Fibroblast of lung (primary cell): ENCODE results near the gene WIPI1. TPM values are rescaled to one million over a fixed set of nuclear protein-coding genes. Genes with fewer than 3 reads are reported as not detected.
A peak's percentile ranks its signal among the peaks of the same experiment; 100 is the strongest.

Experiments
- DNase-seq, 2 donors: peaks; one replicate each; pipeline versions ENCODE4 v3.0.0 to v3.0.0-alpha.2; 2010; ENCODE audit warnings: low read depth in 2 of 2
- H2AFZ ChIP-seq: 2 replicates; pipeline ENCODE4 v1.5.1; 2012; ENCODE audit warnings: low read length, control low read depth, inconsistent platforms
- H3K27ac ChIP-seq: 2 replicates; pipeline ENCODE4 v1.5.1; 2011; ENCODE audit warnings: low read length, control low read depth; ENCODE audit not compliant: insufficient read depth
- H3K27me3 ChIP-seq: 2 replicates; pipeline ENCODE4 v1.5.1; 2011; ENCODE audit warnings: mild to moderate bottlenecking, low read length; ENCODE audit not compliant: control insufficient read depth, insufficient read depth
- H3K36me3 ChIP-seq: 2 replicates; pipeline ENCODE4 v1.5.1; 2011; ENCODE audit warnings: low read length; ENCODE audit not compliant: control insufficient read depth, insufficient read depth
- H3K4me1 ChIP-seq: 2 replicates; pipeline ENCODE4 v1.5.1; 2011; ENCODE audit warnings: low read length; ENCODE audit not compliant: control insufficient read depth, insufficient read depth; ENCODE audit errors: extremely low read depth
- H3K4me2 ChIP-seq: 2 replicates; pipeline ENCODE4 v1.5.1; 2011; ENCODE audit warnings: low read length, control low read depth; ENCODE audit not compliant: insufficient read depth; ENCODE audit errors: extremely low read depth
- H3K4me3 ChIP-seq, 4 experiments: fragments of 200-600 bp in 1 of 4; sonication (generic) in 1 of 4; replicated peaks in 1 of 4; 2 replicates each; pipeline ENCODE4 v1.5.1; 2011 to 2016; ENCODE audit warnings: low read length in 4 of 4, low read depth in 3 of 4, mild to moderate bottlenecking in 3 of 4, control low read depth in 2 of 4, inconsistent platforms in 1 of 4, mixed read lengths in 1 of 4; ENCODE audit not compliant: insufficient read depth in 1 of 4; ENCODE audit errors: control extremely low read depth in 1 of 4
- H3K79me2 ChIP-seq: 2 replicates; pipeline ENCODE4 v1.5.1; 2012; ENCODE audit warnings: mild to moderate bottlenecking, low read length, inconsistent platforms; ENCODE audit not compliant: control insufficient read depth, insufficient read depth
- H3K9ac ChIP-seq: 2 replicates; pipeline ENCODE4 v1.5.1; 2011; ENCODE audit warnings: mild to moderate bottlenecking, low read length, control low read depth; ENCODE audit not compliant: insufficient read depth
- H3K9me3 ChIP-seq: 2 replicates; pipeline ENCODE4 v1.5.1; 2012; ENCODE audit warnings: low read depth, low read length; ENCODE audit not compliant: control insufficient read depth, insufficient read depth
- H4K20me1 ChIP-seq: 2 replicates; pipeline ENCODE4 v1.5.1; 2011; ENCODE audit warnings: low read length; ENCODE audit not compliant: control insufficient read depth, insufficient read depth; ENCODE audit errors: extremely low read depth
- EZH2 ChIP-seq: IDR thresholded peaks from 2 replicates; pipeline ENCODE4 v1.5.1; 2012; ENCODE audit warnings: low read length, control low read depth, mild to moderate bottlenecking; ENCODE audit errors: missing control alignments
- polyA plus RNA-seq, 2 donors: library from polyadenylated mRNA; depleted of rRNA in 1 of 2; stranded (reverse) in 1 of 2; unstranded in 1 of 2; fragments of >200 nt; gene quantifications; 2 replicates each; pipeline ENCODE4 v1.2.1, GENCODE V29; 2011 to 2012; ENCODE audit warnings: missing spikeins in 1 of 2
- total RNA-seq: library from RNA; depleted of rRNA; stranded (reverse); fragments of >200 nt; gene quantifications from 2 replicates; pipeline ENCODE4 v1.2.1, GENCODE V29; 2014
- TF ChIP-seq, protein P1 (sequence below), 2 donors: IDR thresholded peaks in 1 of 2; conservative IDR thresholded peaks in 1 of 2; 1 replicate in 1 of 2; 2 replicates in 1 of 2; pipeline ENCODE4 v1.5.1; 2011 to 2012; ENCODE audit warnings: low read length in 2 of 2, control low read depth in 1 of 2, inconsistent platforms in 1 of 2, low read depth in 1 of 2, mild to moderate bottlenecking in 1 of 2

Gene WIPI1
- total and polyA plus RNA-seq, 2 donors (not counting 1 experiment from before 2014, with no cell fraction given): 158 to 251 TPM

DNA sequence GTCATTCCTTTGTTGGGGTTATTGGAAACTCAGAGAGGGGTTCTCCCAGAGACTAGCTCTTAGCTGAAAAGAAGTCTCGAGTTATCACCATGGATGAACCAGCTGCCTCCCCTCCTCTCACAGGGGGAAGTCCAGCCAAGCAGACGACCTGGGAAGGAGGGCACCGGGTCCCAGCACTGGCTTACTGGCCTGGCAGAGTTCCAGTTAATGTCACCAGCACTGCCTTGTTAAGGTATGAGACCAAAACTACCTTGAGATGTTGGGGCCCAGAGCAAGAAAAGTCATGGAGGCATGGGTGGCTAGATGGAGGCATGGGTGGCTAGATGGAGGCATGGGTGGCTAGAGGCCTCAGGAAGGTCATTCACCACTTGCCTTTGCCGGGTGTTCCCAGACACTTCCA, 72.4 kb downstream of the WIPI1 start:
- H3K4me2 ChIP-seq: no peak overlapping the region
- no peaks in the 10 kb centered on the region for H3K36me3 ChIP-seq
- H4K20me1 ChIP-seq: no peaks in the 10 kb centered on the region
- H3K4me3 ChIP-seq: no peak overlapping the region
- no peaks in the 10 kb centered on the region for H3K27me3 ChIP-seq
- no peaks in the 10 kb centered on the region for H3K9me3 ChIP-seq
- no peak overlapping the region for H2AFZ ChIP-seq
- peak overlapping the region; percentile 25 for H3K9ac ChIP-seq
- no peaks in the 10 kb centered on the region for H3K79me2 ChIP-seq
- no peak for DNase-seq
- TF ChIP-seq EZH2: no peak
- TF ChIP-seq, protein P1, sequence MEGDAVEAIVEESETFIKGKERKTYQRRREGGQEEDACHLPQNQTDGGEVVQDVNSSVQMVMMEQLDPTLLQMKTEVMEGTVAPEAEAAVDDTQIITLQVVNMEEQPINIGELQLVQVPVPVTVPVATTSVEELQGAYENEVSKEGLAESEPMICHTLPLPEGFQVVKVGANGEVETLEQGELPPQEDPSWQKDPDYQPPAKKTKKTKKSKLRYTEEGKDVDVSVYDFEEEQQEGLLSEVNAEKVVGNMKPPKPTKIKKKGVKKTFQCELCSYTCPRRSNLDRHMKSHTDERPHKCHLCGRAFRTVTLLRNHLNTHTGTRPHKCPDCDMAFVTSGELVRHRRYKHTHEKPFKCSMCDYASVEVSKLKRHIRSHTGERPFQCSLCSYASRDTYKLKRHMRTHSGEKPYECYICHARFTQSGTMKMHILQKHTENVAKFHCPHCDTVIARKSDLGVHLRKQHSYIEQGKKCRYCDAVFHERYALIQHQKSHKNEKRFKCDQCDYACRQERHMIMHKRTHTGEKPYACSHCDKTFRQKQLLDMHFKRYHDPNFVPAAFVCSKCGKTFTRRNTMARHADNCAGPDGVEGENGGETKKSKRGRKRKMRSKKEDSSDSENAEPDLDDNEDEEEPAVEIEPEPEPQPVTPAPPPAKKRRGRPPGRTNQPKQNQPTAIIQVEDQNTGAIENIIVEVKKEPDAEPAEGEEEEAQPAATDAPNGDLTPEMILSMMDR (conservative IDR thresholded peaks at IDR 0.05 in 1 of 2, IDR thresholded peaks at IDR 0.05 in 1 of 2; ENCODE audit: low read depth in 1 of 2, low read length in 2 of 2): no peak
- peak overlapping the region; percentile 97 for H3K27ac ChIP-seq
- peaks cover 30% of the 10 kb centered on the region for H3K4me1 ChIP-seq

DNA sequence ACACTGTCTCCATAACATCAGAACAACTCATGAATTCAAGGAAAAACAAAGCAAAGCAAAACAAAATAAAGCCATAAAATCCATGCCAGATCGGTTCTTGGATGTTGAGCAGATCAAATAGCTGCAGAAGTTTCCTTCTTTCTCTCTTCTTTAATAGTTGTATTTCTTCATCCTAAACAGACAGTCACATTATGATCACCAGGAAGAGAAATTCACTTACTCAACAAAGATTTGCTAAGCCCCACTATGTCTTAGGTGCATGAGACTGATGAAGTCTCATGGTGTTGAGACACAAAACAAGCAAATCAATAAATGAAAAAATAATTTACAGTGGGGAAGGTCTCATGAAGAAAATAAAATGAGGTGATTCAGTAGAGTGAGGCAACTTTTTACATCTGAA, 72.8 kb downstream of the WIPI1 start:
- no peaks in the 10 kb centered on the region for H4K20me1 ChIP-seq
- peak overlapping the region; percentile 69 for H3K4me2 ChIP-seq
- DNase-seq: no peak
- H3K9me3 ChIP-seq: no peaks in the 10 kb centered on the region
- peak overlapping the region; percentile 97 for H3K27ac ChIP-seq
- peaks cover 30% of the 10 kb centered on the region for H3K4me1 ChIP-seq
- H3K27me3 ChIP-seq: no peaks in the 10 kb centered on the region
- H3K79me2 ChIP-seq: no peaks in the 10 kb centered on the region
- no peak overlapping the region for H2AFZ ChIP-seq
- no peaks in the 10 kb centered on the region for H3K36me3 ChIP-seq
- peak overlapping the region; percentile 50 for H3K9ac ChIP-seq
- no peak overlapping the region for H3K4me3 ChIP-seq
- no peak for TF ChIP-seq EZH2
- TF ChIP-seq, protein P1 (conservative IDR thresholded peaks at IDR 0.05 in 1 of 2, IDR thresholded peaks at IDR 0.05 in 1 of 2; ENCODE audit: low read depth in 1 of 2, low read length in 2 of 2): no peak

DNA sequence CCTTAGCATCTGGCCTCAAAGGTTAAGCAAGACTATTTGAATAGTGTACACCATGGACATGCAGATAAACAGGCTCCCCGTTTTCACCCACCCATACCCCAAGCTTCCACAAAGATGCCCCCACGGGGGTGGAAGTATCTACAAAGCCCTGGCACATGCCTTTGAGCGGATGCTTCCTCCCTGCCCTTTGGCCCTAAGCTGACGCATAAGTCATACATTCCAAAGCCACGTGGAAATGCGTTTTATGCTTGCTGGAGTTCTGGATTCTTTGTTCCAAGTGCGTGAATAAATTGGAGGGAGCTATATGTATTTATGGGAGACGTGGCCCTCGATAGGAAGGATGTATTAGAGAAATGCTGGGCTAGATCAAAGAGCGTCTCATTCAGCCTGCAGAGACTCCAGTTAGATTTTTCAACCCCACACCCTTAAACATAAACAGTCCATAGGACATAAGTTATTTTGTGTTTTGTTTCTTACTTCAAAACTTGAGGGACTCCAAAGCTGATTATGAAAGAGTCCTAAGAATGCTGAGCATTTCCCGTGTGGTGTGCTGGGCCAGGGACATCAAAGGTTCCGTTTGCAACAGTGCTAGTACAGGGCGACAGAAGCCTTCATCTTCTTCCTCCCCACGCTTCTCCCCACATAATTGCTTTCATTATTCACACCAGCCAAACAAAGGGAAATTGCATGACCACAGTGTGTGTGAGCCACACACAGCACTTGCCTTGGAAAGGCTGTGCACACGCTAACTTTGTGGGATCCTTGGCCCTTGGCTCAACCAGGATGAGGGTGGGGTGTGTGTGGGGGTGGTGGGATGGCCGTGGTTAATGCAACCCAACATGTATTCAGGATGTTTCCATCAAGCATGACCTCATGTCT, 73.6 kb downstream of the WIPI1 start:
- Histone ChIP-seq H4K20me1 (no peaks in the 10 kb centered on the region), H3K4me1 (peaks cover 35% of the 10 kb centered on the region), H3K27ac (peak overlapping the region; percentile 97), H3K27me3 (no peaks in the 10 kb centered on the region), H3K9ac (peak overlapping the region; percentile 50), H3K79me2 (no peaks in the 10 kb centered on the region), H3K9me3 (no peaks in the 10 kb centered on the region), H3K4me3 (peak overlapping the region in 1 of 4 experiments; percentile 14), H2AFZ (no peak overlapping the region), H3K4me2 (peak overlapping the region; percentile 69), H3K36me3 (no peaks in the 10 kb centered on the region)
- TF ChIP-seq, protein P1 (conservative IDR thresholded peaks at IDR 0.05 in 1 of 2, IDR thresholded peaks at IDR 0.05 in 1 of 2; ENCODE audit: low read depth in 1 of 2, low read length in 2 of 2): no peak
- no peak for TF ChIP-seq EZH2
- DNase-seq: peak; percentile 91 to 94
